HCT116 (cell line): ENCODE measurements around the gene LMX1A. TPM values are rescaled to one million over a fixed set of nuclear protein-coding genes. Genes with fewer than 3 reads are reported as not detected.

Experiments
- ATAC-seq: fragments of 200-7000 bp; cut with Tn5 transposase; 2 replicates; pipeline ENCODE4 v1.9.1; 2020; ENCODE audit warnings: mild to moderate bottlenecking, moderate library complexity
- BruUV-seq: library from RNA; stranded (reverse); fragments of 400-500 nt; replicated peaks from 2 replicates; lab custom pipeline; 2021; lab: Mats Ljungman, UMichigan
- CTCF ChIA-PET: fragments of 300-600 bp; sonication (Branson Sonifier 250); formaldehyde crosslinking; loops from one replicate; lab custom pipeline; 2021; ENCODE audit warnings: antibody characterized with exemption; lab: Charles Lee
- POLR2A ChIA-PET: fragments of 300-600, 350-600 bp; sonication (Branson Sonifier 250); formaldehyde crosslinking; loops from one replicate; lab custom pipeline; 2021; ENCODE audit warnings: antibody characterized with exemption; lab: Charles Lee
- RAD21 ChIA-PET, 2 experiments: fragments of 300-600 bp; sonication (Branson Sonifier 250); formaldehyde crosslinking; loops; one replicate each; lab custom pipeline; 2023; ENCODE audit warnings: low total read pairs in 2 of 2; ENCODE audit not compliant: uncharacterized antibody in 2 of 2, unreplicated experiment in 2 of 2, low non-redundant PET in 1 of 2; lab: Charles Lee
- DNase-seq: peaks from one replicate; pipeline ENCODE4 v3.0.0-alpha.2; 2010; ENCODE audit warnings: low read depth, low spot score
- H2AFZ ChIP-seq: fragments of 200-600 bp; shearing (Covaris generic), sonication (generic); 2 replicates; pipeline ENCODE4 v1.6.1; 2017; ENCODE audit warnings: low read depth, mixed run types, mixed read lengths, antibody characterized with exemption, low read length; ENCODE audit not compliant: poor library complexity, severe bottlenecking
- H3K27ac ChIP-seq: 2 replicates; pipeline ENCODE4 v1.5.1; 2012; ENCODE audit warnings: low read depth, low read length
- H3K27me3 ChIP-seq: fragments of 200-600 bp; sonication (generic); 2 replicates; pipeline ENCODE4 v1.6.1; 2016; ENCODE audit warnings: mixed run types, low read length, mixed read lengths; ENCODE audit not compliant: insufficient read depth
- H3K36me3 ChIP-seq, 2 experiments: fragments of 200-500 bp in 1 of 2; fragments of 200-600 bp in 1 of 2; sonication (Bioruptor generic) in 1 of 2; sonication (generic) in 1 of 2; 2 replicates each; pipeline versions ENCODE4 v1.5.1 to v1.6.1; 2014 to 2016; ENCODE audit warnings: low read length in 2 of 2, inconsistent platforms in 1 of 2, mixed read lengths in 1 of 2, mixed run types in 1 of 2; ENCODE audit not compliant: insufficient read depth in 2 of 2, control insufficient read depth in 1 of 2
- H3K4me1 ChIP-seq, 2 experiments: fragments of 200-600 bp in 1 of 2; sonication (generic) in 1 of 2; 2 replicates each; pipeline versions ENCODE4 v1.5.1 to v1.6.1; 2012 to 2017; ENCODE audit warnings: low read length in 2 of 2, inconsistent platforms in 1 of 2, mild to moderate bottlenecking in 1 of 2, mixed read lengths in 1 of 2, mixed run types in 1 of 2, moderate library complexity in 1 of 2; ENCODE audit not compliant: insufficient read depth in 2 of 2, control insufficient read depth in 1 of 2
- H3K4me2 ChIP-seq: fragments of 200-600 bp; sonication (generic); 2 replicates; pipeline ENCODE4 v1.6.1; 2017; ENCODE audit warnings: mixed run types, low read length, mixed read lengths
- H3K4me3 ChIP-seq, 2 experiments: fragments of 200-600 bp in 1 of 2; sonication (generic) in 1 of 2; replicated peaks in 1 of 2; 2 replicates each; pipeline ENCODE4 v1.5.1; 2011 to 2016; ENCODE audit warnings: low read length in 2 of 2, control low read depth in 1 of 2, low read depth in 1 of 2, mild to moderate bottlenecking in 1 of 2, mixed read lengths in 1 of 2, mixed run types in 1 of 2
- H3K79me2 ChIP-seq: fragments of 200-600 bp; sonication (generic); 2 replicates; pipeline ENCODE4 v1.6.1; 2017; ENCODE audit warnings: mild to moderate bottlenecking, mixed run types, low read length, moderate library complexity, mixed read lengths; ENCODE audit not compliant: insufficient read depth
- H3K9ac ChIP-seq: fragments of 200-600 bp; sonication (generic); 2 replicates; pipeline ENCODE4 v1.6.1; 2016; ENCODE audit warnings: low read length, mixed read lengths
- H3K9me2 ChIP-seq: fragments of 200-600 bp; sonication (generic), shearing (Covaris generic); 2 replicates; pipeline ENCODE4 v1.6.1; 2017; ENCODE audit warnings: mixed run types, mild to moderate bottlenecking, moderate library complexity; ENCODE audit not compliant: insufficient read depth
- H3K9me3 ChIP-seq, 2 experiments: fragments of 200-500 bp in 1 of 2; fragments of 200-600 bp in 1 of 2; sonication (Bioruptor generic) in 1 of 2; sonication (generic) in 1 of 2; 2 replicates each; pipeline ENCODE4 v1.6.1; 2014 to 2017; ENCODE audit warnings: low read length in 2 of 2, mixed read lengths in 2 of 2, inconsistent platforms in 1 of 2, low read depth in 1 of 2, mild to moderate bottlenecking in 1 of 2, mixed run types in 1 of 2, moderate library complexity in 1 of 2; ENCODE audit not compliant: control insufficient read depth in 1 of 2, insufficient read depth in 1 of 2
- H4K20me1 ChIP-seq: fragments of 200-600 bp; sonication (generic), shearing (Covaris generic); 2 replicates; pipeline ENCODE4 v1.6.1; 2017; ENCODE audit warnings: mixed run types, mild to moderate bottlenecking, moderate library complexity; ENCODE audit not compliant: insufficient read depth
- ATF3 ChIP-seq: IDR thresholded peaks from 2 replicates; pipeline ENCODE4 v1.6.1; 2012
- CBX3 ChIP-seq: IDR thresholded peaks from 2 replicates; pipeline ENCODE4 v1.6.1; 2012; ENCODE audit warnings: low read depth
- CEBPB ChIP-seq: IDR thresholded peaks from 2 replicates; pipeline ENCODE4 v1.6.1; 2012; ENCODE audit warnings: low read depth
- EGR1 ChIP-seq: IDR thresholded peaks from 2 replicates; pipeline ENCODE4 v1.6.1; 2012; ENCODE audit warnings: low read depth
- ELF1 ChIP-seq: IDR thresholded peaks from 2 replicates; pipeline ENCODE4 v1.6.1; 2012; ENCODE audit warnings: low read depth, borderline replicate concordance
- EZH2phosphoT487 ChIP-seq: fragments of 200-600 bp; IDR thresholded peaks from 2 replicates; pipeline ENCODE4 v1.6.1; 2018; ENCODE audit warnings: antibody characterized with exemption, borderline replicate concordance
- FOSL1 ChIP-seq: IDR thresholded peaks from 2 replicates; pipeline ENCODE4 v1.6.1; 2012; ENCODE audit warnings: low read depth
- JUND ChIP-seq: IDR thresholded peaks from 2 replicates; pipeline ENCODE4 v1.6.1; 2012
- MAX ChIP-seq: IDR thresholded peaks from 2 replicates; pipeline ENCODE4 v1.6.1; 2012
- POLR2A ChIP-seq: IDR thresholded peaks from 2 replicates; pipeline ENCODE4 v1.7.0; 2011; ENCODE audit warnings: borderline replicate concordance; ENCODE audit not compliant: insufficient read depth, insufficient read length; ENCODE audit errors: extremely low read depth
- RAD21 ChIP-seq: IDR thresholded peaks from 2 replicates; pipeline ENCODE4 v1.6.1; 2012; ENCODE audit warnings: low read depth, mild to moderate bottlenecking
- SIN3A ChIP-seq: IDR thresholded peaks from 2 replicates; pipeline ENCODE4 v1.6.1; 2012; ENCODE audit warnings: low read depth
- SP1 ChIP-seq: IDR thresholded peaks from 2 replicates; pipeline ENCODE4 v1.6.1; 2012; ENCODE audit warnings: low read depth
- SRF ChIP-seq: IDR thresholded peaks from 2 replicates; pipeline ENCODE4 v1.6.1; 2012; ENCODE audit warnings: low read depth
- TCF7L2 ChIP-seq: IDR thresholded peaks from 2 replicates; pipeline ENCODE4 v1.7.0; 2011; ENCODE audit warnings: borderline replicate concordance, inconsistent platforms; ENCODE audit not compliant: insufficient read depth, insufficient read length; ENCODE audit errors: extremely low read depth
- YY1 ChIP-seq: IDR thresholded peaks from 2 replicates; pipeline ENCODE4 v1.6.1; 2011; ENCODE audit warnings: low read length, low read depth, moderate library complexity, mild to moderate bottlenecking; ENCODE audit not compliant: insufficient replicate concordance; ENCODE audit errors: extremely low read depth
- ZFX ChIP-seq: fragments of 450-650 bp; IDR thresholded peaks from 2 replicates; pipeline ENCODE4 v1.6.1; 2017
- intact Hi-C: fragments of 100-400 bp; cut with micrococcal nuclease; formaldehyde crosslinking; loops from 2 replicates; pipeline ENCODE4 v1.10.0; 2022
- total RNA-seq: library from RNA; stranded (reverse); gene quantifications from one replicate; pipeline ENCODE4 v1.2.1, GENCODE V29; 2021; ENCODE audit not compliant: unreplicated experiment
- TF ChIP-seq, protein P1 (sequence below), 3 experiments: fragments of 200-600 bp in 1 of 3; sonication (generic) in 1 of 3; IDR thresholded peaks in 2 of 3; conservative IDR thresholded peaks in 1 of 3; 2 replicates each; pipeline ENCODE4 v1.5.1; 2012 to 2017; ENCODE audit warnings: low read depth in 2 of 3, low read length in 2 of 3, antibody characterized with exemption in 1 of 3, borderline replicate concordance in 1 of 3, control low read depth in 1 of 3, mild to moderate bottlenecking in 1 of 3, mixed read lengths in 1 of 3, mixed run types in 1 of 3, moderate library complexity in 1 of 3; ENCODE audit not compliant: insufficient read depth in 1 of 3
- TF ChIP-seq, protein P2 (sequence below): IDR thresholded peaks from 2 replicates; pipeline ENCODE4 v1.6.1; 2012; ENCODE audit warnings: low read depth

The LMX1A gene
- total RNA-seq, 1 experiment from 2014 or later, result not detected

GRCh38 chr1:165234149-165234548 lies 122.4 kb downstream of the LMX1A start:
- CTCF ChIA-PET, result no interaction called here
- H3K4me3 ChIP-seq, result no peak overlapping the region

More at GRCh38 chr1:165234149-165234548, 122.4 kb downstream of the LMX1A start:
- H3K4me2 ChIP-seq, result no peak overlapping the region
- ATAC-seq, result no peak
- ChIA-PET POLR2A (no interaction called here), RAD21 (no interaction called here)
- H3K27ac ChIP-seq, result no peak overlapping the region
- DNase-seq, result no peak
- no peaks in the 10 kb centered on the region for H3K36me3 ChIP-seq
- no peaks in the 10 kb centered on the region for H3K79me2 ChIP-seq
- no peaks in the 10 kb centered on the region for H4K20me1 ChIP-seq
- no peak overlapping the region for H2AFZ ChIP-seq
- no peaks in the 10 kb centered on the region for H3K9me3 ChIP-seq
- no TSS peak for BruUV-seq
- no peak overlapping the region for H3K9ac ChIP-seq
- no peak for TF ChIP-seq EGR1
- no peak for TF ChIP-seq ZFX
- no peak for TF ChIP-seq TCF7L2
- no peak for TF ChIP-seq SP1
- TF ChIP-seq SIN3A, result no peak
- no peak for TF ChIP-seq JUND
- no peak for TF ChIP-seq EZH2phosphoT487
- no peak for TF ChIP-seq CEBPB
- no peak for TF ChIP-seq FOSL1
- TF ChIP-seq CBX3, result no peak
- no peak for TF ChIP-seq YY1
- TF ChIP-seq, protein P1, sequence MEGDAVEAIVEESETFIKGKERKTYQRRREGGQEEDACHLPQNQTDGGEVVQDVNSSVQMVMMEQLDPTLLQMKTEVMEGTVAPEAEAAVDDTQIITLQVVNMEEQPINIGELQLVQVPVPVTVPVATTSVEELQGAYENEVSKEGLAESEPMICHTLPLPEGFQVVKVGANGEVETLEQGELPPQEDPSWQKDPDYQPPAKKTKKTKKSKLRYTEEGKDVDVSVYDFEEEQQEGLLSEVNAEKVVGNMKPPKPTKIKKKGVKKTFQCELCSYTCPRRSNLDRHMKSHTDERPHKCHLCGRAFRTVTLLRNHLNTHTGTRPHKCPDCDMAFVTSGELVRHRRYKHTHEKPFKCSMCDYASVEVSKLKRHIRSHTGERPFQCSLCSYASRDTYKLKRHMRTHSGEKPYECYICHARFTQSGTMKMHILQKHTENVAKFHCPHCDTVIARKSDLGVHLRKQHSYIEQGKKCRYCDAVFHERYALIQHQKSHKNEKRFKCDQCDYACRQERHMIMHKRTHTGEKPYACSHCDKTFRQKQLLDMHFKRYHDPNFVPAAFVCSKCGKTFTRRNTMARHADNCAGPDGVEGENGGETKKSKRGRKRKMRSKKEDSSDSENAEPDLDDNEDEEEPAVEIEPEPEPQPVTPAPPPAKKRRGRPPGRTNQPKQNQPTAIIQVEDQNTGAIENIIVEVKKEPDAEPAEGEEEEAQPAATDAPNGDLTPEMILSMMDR (IDR thresholded peaks at IDR 0.05 in 2 of 3, conservative IDR thresholded peaks at IDR 0.05 in 1 of 3; ENCODE audit: borderline replicate concordance in 1 of 3, insufficient read depth in 1 of 3, low read depth in 2 of 3, low read length in 2 of 3), result no peak
- no peak for TF ChIP-seq POLR2A
- no peak for TF ChIP-seq ELF1
- TF ChIP-seq, protein P2, sequence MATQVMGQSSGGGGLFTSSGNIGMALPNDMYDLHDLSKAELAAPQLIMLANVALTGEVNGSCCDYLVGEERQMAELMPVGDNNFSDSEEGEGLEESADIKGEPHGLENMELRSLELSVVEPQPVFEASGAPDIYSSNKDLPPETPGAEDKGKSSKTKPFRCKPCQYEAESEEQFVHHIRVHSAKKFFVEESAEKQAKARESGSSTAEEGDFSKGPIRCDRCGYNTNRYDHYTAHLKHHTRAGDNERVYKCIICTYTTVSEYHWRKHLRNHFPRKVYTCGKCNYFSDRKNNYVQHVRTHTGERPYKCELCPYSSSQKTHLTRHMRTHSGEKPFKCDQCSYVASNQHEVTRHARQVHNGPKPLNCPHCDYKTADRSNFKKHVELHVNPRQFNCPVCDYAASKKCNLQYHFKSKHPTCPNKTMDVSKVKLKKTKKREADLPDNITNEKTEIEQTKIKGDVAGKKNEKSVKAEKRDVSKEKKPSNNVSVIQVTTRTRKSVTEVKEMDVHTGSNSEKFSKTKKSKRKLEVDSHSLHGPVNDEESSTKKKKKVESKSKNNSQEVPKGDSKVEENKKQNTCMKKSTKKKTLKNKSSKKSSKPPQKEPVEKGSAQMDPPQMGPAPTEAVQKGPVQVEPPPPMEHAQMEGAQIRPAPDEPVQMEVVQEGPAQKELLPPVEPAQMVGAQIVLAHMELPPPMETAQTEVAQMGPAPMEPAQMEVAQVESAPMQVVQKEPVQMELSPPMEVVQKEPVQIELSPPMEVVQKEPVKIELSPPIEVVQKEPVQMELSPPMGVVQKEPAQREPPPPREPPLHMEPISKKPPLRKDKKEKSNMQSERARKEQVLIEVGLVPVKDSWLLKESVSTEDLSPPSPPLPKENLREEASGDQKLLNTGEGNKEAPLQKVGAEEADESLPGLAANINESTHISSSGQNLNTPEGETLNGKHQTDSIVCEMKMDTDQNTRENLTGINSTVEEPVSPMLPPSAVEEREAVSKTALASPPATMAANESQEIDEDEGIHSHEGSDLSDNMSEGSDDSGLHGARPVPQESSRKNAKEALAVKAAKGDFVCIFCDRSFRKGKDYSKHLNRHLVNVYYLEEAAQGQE, result no peak
- no peak for TF ChIP-seq MAX
- TF ChIP-seq RAD21, result no peak
- TF ChIP-seq SRF, result no peak
- TF ChIP-seq ATF3, result no peak
- no peaks in the 10 kb centered on the region for H3K4me1 ChIP-seq
- intact Hi-C loops, result no loop called here
- H3K27me3 ChIP-seq, result peaks cover 40% of the 10 kb centered on the region
- no peaks in the 10 kb centered on the region for H3K9me2 ChIP-seq
